Measurements from ENCODE around the gene ACBD6. TPM values are rescaled to one million over a fixed set of nuclear protein-coding genes. Genes with fewer than 3 reads are reported as not detected.

ACBD6 gene
- total RNA-seq, 1 experiment from 2014 or later = 74.7 TPM

DNA sequence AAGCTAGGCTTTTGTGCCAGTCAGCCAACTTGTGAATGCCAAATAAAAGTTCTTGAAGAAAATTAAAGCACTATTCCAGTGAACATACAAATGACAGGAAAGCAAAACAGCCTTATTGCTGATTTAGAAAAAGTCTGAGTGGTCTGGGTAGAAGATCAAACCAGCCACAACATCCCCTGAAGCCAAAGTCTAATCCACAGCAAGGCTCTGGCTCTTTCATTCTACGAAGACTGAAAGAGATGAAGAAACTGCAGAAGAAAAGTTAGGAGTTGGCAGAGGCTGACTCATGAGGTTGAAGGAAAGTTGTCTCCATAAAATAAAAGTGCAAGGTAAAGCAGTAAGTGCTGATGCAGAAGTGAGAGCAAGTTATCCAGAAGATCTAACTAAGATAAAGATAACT is 206.4 kb downstream of the ACBD6 start:
- Mint-ChIP-seq H3K27me3 (ENCODE audit: insufficient read depth, unreplicated experiment) (no peaks in the 10 kb centered on the region), H3K9me3 (ENCODE audit: unreplicated experiment) (peaks cover 9% of the 10 kb centered on the region), H3K36me3 (ENCODE audit: insufficient read depth, unreplicated experiment) (peaks cover 22% of the 10 kb centered on the region), H3K4me1 (ENCODE audit: low read depth, unreplicated experiment) (peaks cover 6% of the 10 kb centered on the region), H3K4me3 (ENCODE audit: unreplicated experiment) (no peak overlapping the region), H3K27ac (ENCODE audit: unreplicated experiment) (no peak overlapping the region)
- no peaks in the 10 kb centered on the region; the same call in 1 of the 2 replicates for H3K9me3 ChIP-seq
- no peak overlapping the region for H3K4me3 ChIP-seq (ENCODE audit: low read depth, low read length)
- H3K36me3 ChIP-seq (ENCODE audit: control insufficient read depth, insufficient read depth, low read length) = no peaks in the 10 kb centered on the region
- no peak for DNase-seq
- POLR2A ChIA-PET = interaction anchor here (0.5 kb wide), 1 partner anchor 121 kb away, joined by 3 read pairs; no protein-coding TSS in a partner anchor
- no TSS peak for BruUV-seq (replicated peaks)
- CTCF ChIA-PET = no interaction called here
- intact Hi-C loops (cut with micrococcal nuclease; ENCODE audit: unreplicated experiment) = no loop called here
- no peaks in the 10 kb centered on the region for H3K27me3 ChIP-seq (replicated peaks; ENCODE audit: control insufficient read depth, insufficient read depth, low read length)
- peaks cover 4% of the 10 kb centered on the region; the same call in 1 of the 2 replicates for H3K4me1 ChIP-seq
- TF ChIP-seq CTCF (IDR thresholded peaks at IDR 0.05; ENCODE audit: insufficient read depth in 1 of 2, low read depth in 1 of 2, low read length in 1 of 2, severe bottlenecking in 1 of 2, unreplicated experiment in 1 of 2) = no peak

- CTCF ChIA-PET = no interaction called here
These were observed 207.7 kb downstream of the ACBD6 start for GRCh38 chr1:180294711-180295110.

GRCh38 chr1:180291004-180291403 is 211.4 kb downstream of the ACBD6 start:
- no peak for TF ChIP-seq CTCF (IDR thresholded peaks at IDR 0.05; ENCODE audit: insufficient read depth in 1 of 2, low read depth in 1 of 2, low read length in 1 of 2, severe bottlenecking in 1 of 2, unreplicated experiment in 1 of 2)
- Histone ChIP-seq H3K27me3 (replicated peaks; ENCODE audit: control insufficient read depth, insufficient read depth, low read length) (no peaks in the 10 kb centered on the region), H3K4me1 (peaks cover 7% of the 10 kb centered on the region; the same call in 1 of the 2 replicates), H3K9me3 (no peaks in the 10 kb centered on the region; the same call in 1 of the 2 replicates), H3K4me3 (ENCODE audit: low read depth, low read length) (no peak overlapping the region), H3K36me3 (ENCODE audit: control insufficient read depth, insufficient read depth, low read length) (no peaks in the 10 kb centered on the region)
- no TSS peak for BruUV-seq (replicated peaks)
- H3K27me3 Mint-ChIP-seq (ENCODE audit: insufficient read depth, unreplicated experiment) = no peaks in the 10 kb centered on the region
- H3K4me3 Mint-ChIP-seq (ENCODE audit: unreplicated experiment) = no peak overlapping the region
- DNase-seq = no peak
- ChIA-PET CTCF (no interaction called here), POLR2A (no interaction called here)
- intact Hi-C loops (cut with micrococcal nuclease; ENCODE audit: unreplicated experiment) = no loop called here
- peaks cover 30% of the 10 kb centered on the region for H3K36me3 Mint-ChIP-seq (ENCODE audit: insufficient read depth, unreplicated experiment)
- no peak overlapping the region for H3K27ac Mint-ChIP-seq (ENCODE audit: unreplicated experiment)
- peaks cover 6% of the 10 kb centered on the region for H3K4me1 Mint-ChIP-seq (ENCODE audit: low read depth, unreplicated experiment)
- peaks cover 9% of the 10 kb centered on the region for H3K9me3 Mint-ChIP-seq (ENCODE audit: unreplicated experiment)

More at GRCh38 chr1:180294711-180295110, 207.7 kb downstream of the ACBD6 start:
- Histone ChIP-seq H3K4me1 (peaks cover 7% of the 10 kb centered on the region; the same call in 1 of the 2 replicates), H3K9me3 (no peaks in the 10 kb centered on the region; the same call in 1 of the 2 replicates), H3K27me3 (replicated peaks; ENCODE audit: control insufficient read depth, insufficient read depth, low read length) (no peaks in the 10 kb centered on the region), H3K36me3 (ENCODE audit: control insufficient read depth, insufficient read depth, low read length) (no peaks in the 10 kb centered on the region), H3K4me3 (ENCODE audit: low read depth, low read length) (no peak overlapping the region)
- no peak for TF ChIP-seq CTCF (IDR thresholded peaks at IDR 0.05; ENCODE audit: insufficient read depth in 1 of 2, low read depth in 1 of 2, low read length in 1 of 2, severe bottlenecking in 1 of 2, unreplicated experiment in 1 of 2)
- no peak for DNase-seq
- H3K27ac Mint-ChIP-seq (ENCODE audit: unreplicated experiment) = no peak overlapping the region
- BruUV-seq (replicated peaks) = no TSS peak
- H3K27me3 Mint-ChIP-seq (ENCODE audit: insufficient read depth, unreplicated experiment) = no peaks in the 10 kb centered on the region
- intact Hi-C loops (cut with micrococcal nuclease; ENCODE audit: unreplicated experiment) = no loop called here
- H3K4me3 Mint-ChIP-seq (ENCODE audit: unreplicated experiment) = no peak overlapping the region
- H3K4me1 Mint-ChIP-seq (ENCODE audit: low read depth, unreplicated experiment) = peaks cover 6% of the 10 kb centered on the region
- H3K36me3 Mint-ChIP-seq (ENCODE audit: insufficient read depth, unreplicated experiment) = peaks cover 22% of the 10 kb centered on the region
- POLR2A ChIA-PET = no interaction called here
- peaks cover 9% of the 10 kb centered on the region for H3K9me3 Mint-ChIP-seq (ENCODE audit: unreplicated experiment)

Measured in Caco-2 (cell line).